ENCODE measurements around the gene PLA2R1.
"Not testable (repeated sequence)": the region's sequence is repeated elsewhere in the genome, so short reads cannot be mapped to it uniquely, and the experiment has no call there.

PLA2R1 gene

GRCh38 chr2:159971365-159972152, 90.9 kb downstream of the PLA2R1 start:
- Histone ChIP-seq H3K79me2 (ENCODE audit: insufficient read depth, low read length) (no peaks in the 10 kb centered on the region), H3K36me3 (ENCODE audit: insufficient read depth, low read length) (no peaks in the 10 kb centered on the region), H3K9me3 (ENCODE audit: insufficient read depth, low read depth, low read length) (no peaks in the 10 kb centered on the region), H3K4me1 (ENCODE audit: insufficient read depth, low read length, poor library complexity, severe bottlenecking) (no peaks in the 10 kb centered on the region), H4K20me1 (ENCODE audit: insufficient read depth, low read length, poor library complexity, severe bottlenecking) (no peaks in the 10 kb centered on the region), H3K9me2 (replicated peaks; ENCODE audit: low read depth, low read length) (no peaks in the 10 kb centered on the region), H3F3A (ENCODE audit: low read depth) (no peaks in the 10 kb centered on the region), H3K4me2 (ENCODE audit: low read depth, low read length, poor library complexity, severe bottlenecking) (no peak overlapping the region), H3K4me3 (ENCODE audit: low read length, poor library complexity, severe bottlenecking) (no peak overlapping the region), H3K9ac (ENCODE audit: low read depth, low read length, poor library complexity, severe bottlenecking) (no peak overlapping the region), H2AFZ (ENCODE audit: low read length) (no peak overlapping the region), H3K27me3 (ENCODE audit: insufficient read depth, low read length, poor library complexity, severe bottlenecking) (no peaks in the 10 kb centered on the region)
- TF ChIP-seq CTCF (conservative IDR thresholded peaks at IDR 0.05; ENCODE audit: low read length) (no peak), EZH2phosphoT487 (IDR thresholded peaks at IDR 0.05; ENCODE audit: borderline replicate concordance) (no peak)

- H3K79me2 ChIP-seq (ENCODE audit: insufficient read depth, low read length); H3K36me3 ChIP-seq (ENCODE audit: insufficient read depth, low read length); H3F3A ChIP-seq (ENCODE audit: low read depth); H3K9me2 ChIP-seq (replicated peaks; ENCODE audit: low read depth, low read length); H3K4me2 ChIP-seq (ENCODE audit: low read depth, low read length, poor library complexity, severe bottlenecking); H4K20me1 ChIP-seq (ENCODE audit: insufficient read depth, low read length, poor library complexity, severe bottlenecking); H3K4me3 ChIP-seq (ENCODE audit: low read length, poor library complexity, severe bottlenecking); H3K27me3 ChIP-seq (ENCODE audit: insufficient read depth, low read length, poor library complexity, severe bottlenecking); H3K9me3 ChIP-seq (ENCODE audit: insufficient read depth, low read depth, low read length); H3K9ac ChIP-seq (ENCODE audit: low read depth, low read length, poor library complexity, severe bottlenecking); H3K4me1 ChIP-seq (ENCODE audit: insufficient read depth, low read length, poor library complexity, severe bottlenecking); H2AFZ ChIP-seq (ENCODE audit: low read length): not testable (repeated sequence)
These were observed 91.9 kb downstream of the PLA2R1 start for GRCh38 chr2:159970548-159970947.

GRCh38 chr2:159968279-159968900, 94.0 kb downstream of the PLA2R1 start:
- Histone ChIP-seq H4K20me1 (ENCODE audit: insufficient read depth, low read length, poor library complexity, severe bottlenecking) (no peaks in the 10 kb centered on the region), H3K4me2 (ENCODE audit: low read depth, low read length, poor library complexity, severe bottlenecking) (no peak overlapping the region), H3K4me1 (ENCODE audit: insufficient read depth, low read length, poor library complexity, severe bottlenecking) (no peaks in the 10 kb centered on the region), H3K36me3 (ENCODE audit: insufficient read depth, low read length) (no peaks in the 10 kb centered on the region), H3K27me3 (ENCODE audit: insufficient read depth, low read length, poor library complexity, severe bottlenecking) (no peaks in the 10 kb centered on the region), H3K9me3 (ENCODE audit: insufficient read depth, low read depth, low read length) (no peaks in the 10 kb centered on the region), H3F3A (ENCODE audit: low read depth) (no peaks in the 10 kb centered on the region), H3K79me2 (ENCODE audit: insufficient read depth, low read length) (no peaks in the 10 kb centered on the region), H2AFZ (ENCODE audit: low read length) (no peak overlapping the region), H3K9ac (ENCODE audit: low read depth, low read length, poor library complexity, severe bottlenecking) (no peak overlapping the region), H3K4me3 (ENCODE audit: low read length, poor library complexity, severe bottlenecking) (no peak overlapping the region), H3K9me2 (replicated peaks; ENCODE audit: low read depth, low read length) (no peaks in the 10 kb centered on the region)
- TF ChIP-seq CTCF (conservative IDR thresholded peaks at IDR 0.05; ENCODE audit: low read length) = peak; percentile 78
- no peak for TF ChIP-seq EZH2phosphoT487 (IDR thresholded peaks at IDR 0.05; ENCODE audit: borderline replicate concordance)

All from Loucy (cell line).